Uterus (tissue), 4 donors: ENCODE results near the gene SBNO1. TPM values are rescaled to one million over a fixed set of nuclear protein-coding genes. Genes with fewer than 3 reads are reported as not detected.
"Not testable (repeated sequence)": the region's sequence is repeated elsewhere in the genome, so short reads cannot be mapped to it uniquely, and the experiment has no call there.

ENCODE experiments used
- DNase-seq, 2 donors: peaks; one replicate each; pipeline ENCODE4 v3.0.0-alpha.2; 2019 to 2020
- H3K27ac ChIP-seq, 2 donors: fragments of 200-600 bp; sonication (generic); 1 replicate in 1 of 2; 2 replicates in 1 of 2; pipeline ENCODE4 v1.5.1; 2016 to 2018
- H3K27me3 ChIP-seq, 2 donors: fragments of 200-600 bp; sonication (generic); one replicate each; pipeline ENCODE4 v1.5.1; 2018 to 2019; ENCODE audit warnings: control low read depth in 1 of 2
- H3K36me3 ChIP-seq, 2 donors: fragments of 200-600 bp; sonication (generic); one replicate each; pipeline ENCODE4 v1.5.1; 2019; ENCODE audit warnings: control low read depth in 1 of 2
- H3K4me1 ChIP-seq, 2 donors: fragments of 200-600 bp; sonication (generic); one replicate each; pipeline ENCODE4 v1.5.1; 2018 to 2019; ENCODE audit warnings: control low read depth in 1 of 2
- H3K4me3 ChIP-seq, 2 donors: fragments of 200-600 bp; sonication (generic); 1 replicate in 1 of 2; 2 replicates in 1 of 2; pipeline ENCODE4 v1.5.1; 2018 to 2019; ENCODE audit warnings: mild to moderate bottlenecking in 1 of 2
- H3K9me3 ChIP-seq, 2 donors: fragments of 200-600 bp; sonication (generic); one replicate each; pipeline ENCODE4 v1.5.1; 2019; ENCODE audit warnings: control low read depth in 1 of 2
- CTCF ChIP-seq, 4 experiments: fragments of 200-600 bp in 2 of 4; fragments of 450-650 bp in 2 of 4; sonication (generic) in 2 of 4; IDR thresholded peaks; one replicate each; pipeline ENCODE4 v1.5.1; 2016 to 2019; ENCODE audit warnings: antibody characterized with exemption in 4 of 4, mild to moderate bottlenecking in 2 of 4, moderate library complexity in 1 of 4
- POLR2A ChIP-seq, 2 donors: fragments of 450-650 bp; IDR thresholded peaks; one replicate each; pipeline ENCODE4 v1.6.1; 2016; ENCODE audit warnings: antibody characterized with exemption in 2 of 2, mild to moderate bottlenecking in 1 of 2, moderate library complexity in 1 of 2
- intact Hi-C: fragments of 100-400 bp; cut with DNase I; formaldehyde crosslinking; loops from one replicate; pipeline ENCODE4 v1.15.1; 2023; ENCODE audit warnings: low total_unique reads
- total RNA-seq, 4 donors: library from RNA; depleted of rRNA in 3 of 4; stranded (reverse); fragments of >200 nt in 3 of 4; gene quantifications; one replicate each; pipeline versions ENCODE4 v1.1.0 to v1.2.4, GENCODE V29; 2014 to 2023
- donor health status: DM: yes; HTN: yes; CAD: no.

SBNO1 gene
- total RNA-seq, 4 donors from 2014 or later, result 16.8 to 40.5 (median 33.0) TPM

- Histone ChIP-seq H3K4me3 (no peak overlapping the region), H3K27me3 (no peaks in the 10 kb centered on the region), H3K9me3 (no peaks in the 10 kb centered on the region), H3K36me3 (no peaks in the 10 kb centered on the region), H3K4me1 (no peaks in the 10 kb centered on the region), H3K27ac (no peak overlapping the region)
- no peak for TF ChIP-seq POLR2A (IDR thresholded peaks at IDR 0.05)
- no peak for TF ChIP-seq CTCF (IDR thresholded peaks at IDR 0.05)
- DNase-seq, result no peak
- intact Hi-C loops, result no loop called here
These were observed 45.4 kb downstream of the SBNO1 start for GRCh38 chr12:123319273-123319672.

GRCh38 chr12:123313046-123313445, 51.6 kb downstream of the SBNO1 start:
- H3K9me3 ChIP-seq, intact Hi-C loops, H3K4me1 ChIP-seq, H3K36me3 ChIP-seq, H3K27ac ChIP-seq, DNase-seq, H3K27me3 ChIP-seq, H3K4me3 ChIP-seq: not testable (repeated sequence)

GRCh38 chr12:123306200-123306599, 58.4 kb downstream of the SBNO1 start:
- no peaks in the 10 kb centered on the region for H3K36me3 ChIP-seq
- no peak for TF ChIP-seq CTCF (IDR thresholded peaks at IDR 0.05)
- TF ChIP-seq POLR2A (IDR thresholded peaks at IDR 0.05), result no peak
- no peak overlapping the region for H3K27ac ChIP-seq
- intact Hi-C loops, result no loop called here
- H3K9me3 ChIP-seq, result no peaks in the 10 kb centered on the region
- no peak overlapping the region for H3K4me3 ChIP-seq
- no peak for DNase-seq
- H3K4me1 ChIP-seq, result no peaks in the 10 kb centered on the region
- H3K27me3 ChIP-seq, result no peaks in the 10 kb centered on the region

GRCh38 chr12:123305136-123305535, 59.5 kb downstream of the SBNO1 start:
- no peaks in the 10 kb centered on the region for H3K36me3 ChIP-seq
- H3K27me3 ChIP-seq, result no peaks in the 10 kb centered on the region
- H3K27ac ChIP-seq, result no peak overlapping the region
- intact Hi-C loops, result no loop called here
- H3K9me3 ChIP-seq, result no peaks in the 10 kb centered on the region
- no peak for TF ChIP-seq CTCF (IDR thresholded peaks at IDR 0.05)
- no peak for TF ChIP-seq POLR2A (IDR thresholded peaks at IDR 0.05)
- no peak overlapping the region for H3K4me3 ChIP-seq
- no peak for DNase-seq
- H3K4me1 ChIP-seq, result no peaks in the 10 kb centered on the region

- intact Hi-C loops, result no loop called here
- Histone ChIP-seq H3K27ac (no peak overlapping the region), H3K4me3 (no peak overlapping the region), H3K36me3 (no peaks in the 10 kb centered on the region), H3K27me3 (no peaks in the 10 kb centered on the region), H3K4me1 (no peaks in the 10 kb centered on the region), H3K9me3 (no peaks in the 10 kb centered on the region)
- TF ChIP-seq POLR2A (IDR thresholded peaks at IDR 0.05) (no peak), CTCF (IDR thresholded peaks at IDR 0.05) (no peak)
- no peak for DNase-seq
These were observed 71.4 kb downstream of the SBNO1 start for GRCh38 chr12:123293178-123293760.

- no peak for DNase-seq
- Histone ChIP-seq H3K27me3 (no peaks in the 10 kb centered on the region), H3K4me3 (no peak overlapping the region), H3K36me3 (no peaks in the 10 kb centered on the region), H3K9me3 (no peaks in the 10 kb centered on the region), H3K27ac (no peak overlapping the region), H3K4me1 (no peaks in the 10 kb centered on the region)
- TF ChIP-seq POLR2A (IDR thresholded peaks at IDR 0.05) (no peak), CTCF (IDR thresholded peaks at IDR 0.05) (no peak)
- intact Hi-C loops, result no loop called here
These were observed 74.7 kb downstream of the SBNO1 start for GRCh38 chr12:123289911-123290310.
